GM19238 (cell line): Measurements from ENCODE around the gene SALL4.
"Not testable (repeated sequence)": the region's sequence is repeated elsewhere in the genome, so short reads cannot be mapped to it uniquely, and the experiment has no call there.

Source experiments
- DNase-seq: peaks from one replicate; pipeline ENCODE4 v3.0.0; 2011; ENCODE audit warnings: low spot score; ENCODE audit not compliant: insufficient read length

The SALL4 gene

DNA sequence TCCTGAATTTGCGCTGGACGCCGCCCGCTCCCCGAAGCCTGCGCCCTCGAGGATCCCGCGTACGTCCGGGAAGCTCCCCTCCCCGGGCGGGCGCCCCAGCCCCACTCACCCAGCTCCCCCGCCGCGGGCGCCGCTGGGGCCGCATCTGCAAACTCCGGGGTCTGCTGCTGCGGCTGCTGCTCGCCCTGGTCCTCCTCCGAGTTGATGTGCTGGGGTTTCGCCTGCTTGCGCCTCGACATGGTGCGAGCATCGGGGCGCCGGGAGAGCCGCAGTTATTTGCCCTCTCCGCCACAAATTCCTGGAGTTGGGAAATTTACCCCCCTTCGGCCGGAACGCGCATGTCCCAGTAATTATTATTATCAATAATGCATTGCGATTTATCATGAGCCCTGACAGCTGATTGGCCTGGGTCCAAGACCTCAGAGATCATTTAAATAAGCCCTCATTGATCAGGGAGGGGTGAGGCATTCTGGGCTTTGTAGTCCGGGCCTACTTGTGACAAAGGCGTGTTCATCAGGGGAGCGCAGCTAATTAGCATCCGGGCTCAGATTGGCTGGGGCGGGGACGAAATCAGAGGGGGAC is at the start of gene SALL4:
Gene SALL4, minus strand, starts transcription at position 352 of the 582 bp plus-strand sequence. Its CDS starts 113 bp downstream, at position 239.
- DNase-seq, result no peak

DNA sequence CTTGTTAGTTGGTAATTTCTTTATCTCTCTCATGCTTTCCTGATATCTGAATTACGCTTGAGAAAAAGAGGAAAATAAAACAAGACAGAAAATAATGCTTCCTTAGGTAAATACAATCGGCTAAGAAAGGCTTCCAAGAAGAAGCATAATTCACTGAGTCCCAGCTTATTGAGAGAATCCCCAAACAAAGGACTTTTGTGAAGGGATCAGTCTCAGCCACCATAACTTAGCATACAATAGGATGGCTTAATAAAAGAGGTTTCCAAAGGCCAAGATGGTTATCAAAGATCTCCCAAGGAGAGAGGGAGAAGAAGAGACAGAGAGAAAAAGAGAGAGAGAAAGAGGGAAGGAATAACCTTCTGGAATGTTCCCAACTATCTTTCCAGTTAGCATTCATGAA is 46.0 kb upstream of the SALL4 start:
- DNase-seq, result no peak

DNA sequence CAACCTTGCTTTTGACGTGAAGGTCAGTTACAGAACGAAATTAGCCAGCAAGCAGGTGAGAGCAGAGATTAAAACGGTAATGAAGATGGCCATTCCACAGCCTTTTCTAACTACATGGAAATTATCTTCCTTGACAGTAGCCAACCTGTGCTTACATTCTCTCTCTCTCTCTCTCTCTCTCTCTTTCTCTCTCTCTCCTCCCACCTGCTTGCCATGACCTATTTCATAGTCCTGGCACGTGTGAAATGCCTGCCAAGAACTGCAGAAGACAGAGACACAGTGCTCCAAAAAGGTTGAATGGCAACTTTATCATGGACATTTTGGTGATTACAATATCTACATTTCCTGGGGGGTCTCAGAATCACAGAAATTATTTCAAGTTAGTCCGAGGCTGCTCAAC is 38.5 kb upstream of the SALL4 start:
- DNase-seq, result no peak

DNA sequence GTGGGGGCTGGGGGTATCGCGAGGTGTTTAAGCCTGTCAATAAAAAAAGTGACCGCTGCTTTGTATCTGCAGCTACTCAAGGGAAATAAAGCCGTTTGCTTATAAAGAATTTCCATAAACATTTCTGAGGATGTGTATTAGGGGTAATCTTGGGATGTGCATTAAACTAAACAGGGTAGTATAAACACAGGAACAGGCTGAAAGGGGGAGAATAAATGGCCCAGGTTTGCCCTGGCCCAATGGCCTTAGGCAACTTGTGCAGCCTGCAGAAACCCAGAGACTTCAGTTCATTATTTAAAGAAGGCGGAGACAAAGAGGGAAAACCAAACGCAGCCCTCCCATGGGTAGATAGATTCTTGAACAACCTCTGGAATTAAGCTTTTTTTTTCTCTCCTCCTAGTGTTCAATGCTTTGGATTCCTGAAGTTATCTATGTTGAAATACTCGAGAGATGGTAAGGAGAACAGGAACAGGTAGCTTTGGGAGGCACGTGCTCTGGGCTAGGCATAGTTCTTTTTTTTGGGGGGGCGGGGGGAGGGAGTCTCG is 35.6 kb upstream of the SALL4 start:
- DNase-seq, result no peak

DNA sequence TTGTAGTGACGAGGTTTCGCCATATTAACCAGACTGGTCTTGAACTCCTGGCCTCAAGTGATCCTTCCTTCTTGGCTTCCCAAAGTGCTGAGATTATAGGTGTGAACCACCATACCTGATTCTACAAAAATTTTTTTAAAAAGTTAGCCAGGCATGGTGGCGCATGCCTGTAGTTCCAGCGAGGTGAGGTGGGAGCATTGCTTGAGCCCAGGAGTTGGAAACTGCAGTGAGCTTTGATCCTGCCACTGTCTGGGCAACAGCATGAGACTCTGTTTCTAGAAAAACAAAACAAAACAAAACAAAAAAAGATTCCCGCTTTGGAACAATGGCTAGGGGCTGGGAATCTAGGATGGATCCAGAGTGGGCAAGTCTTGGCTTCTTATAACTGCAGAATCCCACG is 35.1 kb upstream of the SALL4 start:
- no peak for DNase-seq

DNA sequence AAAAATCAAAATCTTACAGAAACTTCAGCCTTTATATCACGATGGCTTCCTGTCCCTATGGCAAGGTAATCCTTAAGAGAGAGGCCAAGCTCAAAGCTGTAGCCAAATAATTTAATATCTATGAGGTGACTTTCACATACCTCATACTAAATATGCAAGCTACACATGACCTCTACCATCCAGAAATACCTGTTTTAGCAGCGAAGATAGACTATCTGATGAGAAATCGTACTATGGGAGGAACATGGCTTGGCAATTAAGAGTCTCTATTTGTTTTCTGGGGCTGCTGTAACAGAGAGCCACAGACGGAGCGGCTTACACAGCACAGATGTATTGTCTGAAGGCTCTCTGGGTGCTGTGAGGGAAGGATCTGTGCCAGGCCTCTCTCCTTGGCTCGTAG is 31.0 kb upstream of the SALL4 start:
- no peak for DNase-seq

DNA sequence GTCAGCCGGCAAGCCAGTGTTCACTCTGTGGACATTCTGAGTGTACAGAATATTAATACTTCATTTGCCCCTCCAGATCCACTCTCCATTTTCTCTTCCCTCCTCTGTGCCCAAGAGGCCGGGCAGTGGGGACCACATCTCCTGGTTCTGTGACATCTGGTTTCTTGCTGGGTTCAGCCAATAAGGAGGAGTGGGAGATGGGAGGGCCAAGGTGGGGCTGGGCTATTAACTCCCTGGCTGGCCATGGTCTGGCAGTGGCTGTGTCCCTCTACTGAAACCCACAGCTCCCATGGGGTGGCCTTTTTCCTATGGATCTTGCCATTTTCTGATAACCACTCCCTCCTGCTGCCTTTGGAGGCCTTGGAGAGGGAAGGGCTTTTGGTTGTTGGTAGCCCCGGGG is 30.0 kb upstream of the SALL4 start:
- no peak for DNase-seq

DNA sequence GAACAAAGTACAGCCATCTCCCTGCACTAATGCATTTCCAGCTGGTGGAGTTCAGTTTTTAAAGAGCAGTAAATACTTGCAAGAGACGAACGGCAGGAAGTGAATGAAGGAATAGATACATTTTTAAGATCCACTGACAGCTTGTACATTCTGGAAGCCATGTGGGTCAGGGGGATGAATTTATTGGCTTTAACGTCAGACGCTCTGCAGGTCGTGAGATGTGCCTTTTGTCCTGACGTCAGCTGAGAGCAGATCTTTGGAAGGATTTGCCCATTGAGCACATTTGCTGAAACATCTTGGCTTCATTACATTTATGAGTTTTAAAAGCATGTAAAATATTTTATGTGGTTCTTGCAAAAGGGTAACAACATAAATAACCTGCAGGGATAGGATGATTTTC is 29.5 kb upstream of the SALL4 start:
- no peak for DNase-seq

DNA sequence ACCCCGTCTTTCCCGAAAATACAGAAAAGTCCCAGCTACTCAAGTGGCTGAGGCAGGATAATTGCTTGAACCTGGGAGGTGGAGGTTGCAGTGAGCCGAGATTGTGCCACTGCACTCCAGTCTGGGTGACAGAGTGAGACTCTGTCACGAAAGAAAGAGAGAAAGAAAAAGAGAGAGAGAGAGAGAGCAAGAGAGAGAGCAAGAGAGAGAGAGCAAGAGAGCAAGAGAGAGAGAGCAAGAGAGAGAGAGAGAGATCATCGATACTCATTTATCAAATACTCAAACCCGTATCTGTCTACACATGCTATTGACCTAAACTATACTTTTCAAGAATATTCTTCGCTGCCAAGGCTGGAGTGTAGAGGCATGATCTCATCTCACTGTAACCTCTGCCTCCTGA is 28.2 kb upstream of the SALL4 start:
- DNase-seq, result no peak

DNA sequence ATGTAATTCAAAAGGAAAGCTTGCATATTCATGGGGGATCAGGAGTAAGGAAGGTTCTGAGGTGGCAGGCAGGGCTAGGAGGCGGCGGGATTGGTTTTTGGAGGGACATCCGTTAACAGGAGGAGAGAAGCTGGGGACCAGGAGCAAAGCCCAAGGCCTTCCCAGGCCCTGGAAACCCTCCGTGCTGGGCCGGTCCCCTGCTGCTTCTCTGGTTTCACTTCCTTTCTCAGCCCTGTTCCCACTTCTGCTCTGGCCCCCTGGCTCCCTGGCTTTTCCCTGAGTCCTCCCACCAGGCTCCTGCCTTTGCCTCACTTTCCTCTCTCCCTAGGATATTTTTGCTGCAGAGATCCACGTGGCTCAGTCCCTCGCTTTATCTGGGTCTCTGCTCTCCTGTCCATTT is 26.4 kb upstream of the SALL4 start:
- DNase-seq, result no peak

DNA sequence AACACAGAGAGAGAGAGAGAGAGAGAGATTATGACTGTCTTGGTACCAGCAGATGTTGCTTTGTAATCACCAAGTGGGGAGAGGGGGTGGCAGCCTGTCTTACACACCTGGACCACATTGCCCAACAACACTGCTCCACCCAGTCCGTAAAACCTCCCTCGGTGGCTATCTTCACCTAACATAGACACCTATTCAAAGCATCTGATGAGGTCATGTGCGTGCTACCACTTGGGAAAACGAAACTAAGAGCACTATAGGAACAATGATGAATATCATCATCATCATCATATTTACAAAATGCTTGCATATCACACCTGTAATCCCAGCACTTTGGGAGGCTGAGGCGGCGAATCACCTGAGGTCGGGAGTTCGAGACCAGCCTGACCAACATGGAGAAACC is 24.1 kb upstream of the SALL4 start:
- no peak for DNase-seq

DNA sequence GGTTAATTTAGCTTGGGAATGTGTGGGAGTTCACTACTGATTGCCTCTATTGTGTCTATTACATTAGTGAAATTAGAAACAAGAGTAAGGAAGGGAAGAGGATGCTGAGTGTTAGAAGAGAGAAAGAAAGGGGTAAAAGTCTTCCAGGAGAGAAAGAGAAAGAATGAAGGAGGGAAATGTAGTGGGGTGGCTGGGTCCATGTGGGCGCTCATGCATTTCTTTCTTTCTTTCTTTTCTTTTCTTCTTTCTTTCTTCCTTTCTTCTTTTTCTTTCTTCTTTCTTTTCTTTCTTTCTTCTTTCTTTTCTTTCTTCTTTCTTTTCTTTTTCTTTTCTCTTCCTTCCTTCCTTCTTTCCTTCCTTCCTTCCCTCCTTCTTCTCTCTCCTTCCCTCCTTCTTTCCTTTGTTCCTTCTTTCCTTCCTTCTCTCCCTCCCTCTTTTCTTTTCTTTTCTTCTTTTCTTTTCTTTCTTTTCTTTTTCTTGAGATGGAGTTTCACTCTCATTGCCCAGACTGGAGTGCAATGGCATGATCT is 16.2 kb upstream of the SALL4 start:
- DNase-seq, result no peak

DNA sequence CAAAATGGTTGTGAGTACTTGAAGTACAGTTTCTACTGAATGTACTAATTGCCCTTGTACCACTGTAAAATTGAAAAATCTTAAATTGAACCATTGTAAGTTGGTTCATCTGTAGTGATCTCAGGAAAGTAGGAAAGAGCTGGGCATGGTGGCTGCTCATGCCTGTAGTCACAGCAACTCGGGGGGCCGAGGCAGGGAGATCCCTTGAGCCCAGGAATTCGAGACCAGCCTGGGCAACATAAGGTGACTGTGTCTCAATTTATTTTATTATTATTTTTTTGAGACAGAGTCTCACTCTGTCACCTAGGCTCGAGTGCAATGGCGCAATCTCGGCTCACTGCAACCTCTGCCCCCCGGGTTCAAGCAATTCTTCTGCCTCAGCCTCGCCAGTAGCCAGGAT is 14.5 kb upstream of the SALL4 start:
- DNase-seq, result not testable (repeated sequence)

DNA sequence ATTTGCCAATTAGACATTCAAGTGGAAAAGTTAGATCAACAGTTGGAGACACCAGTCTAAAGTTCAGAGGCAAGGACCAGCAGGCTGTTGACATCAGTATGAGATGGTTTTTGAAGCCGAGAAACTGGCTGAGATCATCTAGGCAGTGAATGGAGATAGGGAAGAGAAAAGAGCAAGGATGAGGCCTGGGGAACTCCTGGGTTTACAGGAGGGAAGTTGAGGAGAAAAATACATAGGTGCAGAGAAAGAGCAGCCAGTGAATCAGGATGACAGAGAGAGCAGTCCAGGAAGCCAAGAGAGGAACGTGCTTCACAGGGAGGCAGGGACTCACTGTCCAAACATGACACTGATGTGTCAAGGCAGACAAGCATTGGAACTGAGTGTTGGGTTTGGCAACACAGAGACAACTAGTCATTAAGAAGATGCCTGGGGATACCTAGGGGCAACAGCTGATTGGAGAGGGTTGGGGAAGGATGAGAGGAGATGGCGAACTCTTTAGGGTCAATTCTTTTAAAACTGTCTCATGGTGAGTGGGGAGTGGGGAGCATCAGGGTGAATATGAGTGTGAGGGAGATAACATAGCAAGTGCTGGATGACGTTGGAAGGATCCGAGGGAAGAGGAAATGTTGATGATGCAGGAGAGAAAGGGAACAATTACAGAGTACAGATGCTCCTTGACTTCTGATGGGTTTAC is 13.2 kb upstream of the SALL4 start:
- no peak for DNase-seq

DNA sequence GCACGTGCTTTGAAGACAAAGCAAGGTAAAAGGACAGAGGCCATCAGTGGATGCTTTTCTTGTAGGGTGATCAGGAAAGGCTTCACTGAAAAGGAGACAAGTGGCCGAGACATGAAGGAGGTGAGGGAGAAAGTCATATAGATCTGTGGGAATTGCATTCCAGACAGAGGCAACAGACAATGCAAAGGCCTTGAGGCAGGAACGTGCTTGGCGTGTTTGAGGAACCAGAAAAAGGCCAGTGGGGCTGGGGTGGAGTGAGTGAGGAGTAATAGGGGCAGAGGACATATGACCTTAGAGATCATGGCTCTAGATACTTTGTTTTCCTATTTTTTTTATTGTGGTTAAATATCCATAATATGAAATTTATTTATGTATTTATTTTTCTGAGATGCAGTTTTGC is 10.5 kb upstream of the SALL4 start:
- DNase-seq, result no peak

DNA sequence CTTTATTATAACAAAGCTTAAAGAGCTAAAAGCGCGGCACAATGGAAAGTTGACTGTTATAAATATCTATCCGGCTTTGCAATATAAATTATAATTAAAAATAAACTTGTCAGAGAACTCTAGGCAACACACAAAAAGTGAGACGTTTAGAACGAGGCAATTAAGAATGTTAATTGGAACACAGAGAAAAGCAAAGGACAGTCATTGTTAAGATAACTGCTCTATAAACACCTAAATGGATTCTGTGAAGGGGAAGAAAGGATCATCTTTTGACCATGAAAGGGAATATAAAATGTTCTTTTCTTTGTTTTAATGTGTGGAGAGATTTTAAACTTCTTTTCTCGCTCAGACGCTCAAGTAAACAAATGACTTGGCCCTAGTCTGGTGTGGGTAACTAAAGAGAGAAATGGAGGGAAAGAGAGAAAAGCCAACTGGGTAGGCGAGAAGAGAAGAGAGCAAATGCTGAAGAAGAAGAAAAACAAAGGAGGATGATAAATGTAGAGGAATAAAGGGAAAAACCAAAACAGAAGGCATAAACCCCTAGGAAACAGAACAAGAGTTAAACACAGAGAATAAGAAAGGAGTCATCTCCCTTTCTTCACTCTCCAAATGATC is 9.3 kb upstream of the SALL4 start:
- no peak for DNase-seq

DNA sequence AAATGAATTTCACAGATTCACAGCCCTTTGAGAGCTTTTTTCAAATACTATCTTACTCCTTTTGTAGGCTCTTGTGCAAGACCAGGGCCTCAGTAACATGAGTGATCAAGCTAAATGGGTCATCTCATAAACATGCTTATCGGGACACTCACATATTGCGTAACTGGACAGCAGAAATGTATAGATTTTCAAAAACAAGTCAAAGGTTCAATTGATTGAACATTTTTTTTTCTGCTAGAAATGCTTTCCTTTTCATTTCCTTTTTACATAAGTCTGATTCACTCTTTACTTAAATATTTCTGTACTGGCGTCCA is 8.7 kb upstream of the SALL4 start:
- no peak for DNase-seq

DNA sequence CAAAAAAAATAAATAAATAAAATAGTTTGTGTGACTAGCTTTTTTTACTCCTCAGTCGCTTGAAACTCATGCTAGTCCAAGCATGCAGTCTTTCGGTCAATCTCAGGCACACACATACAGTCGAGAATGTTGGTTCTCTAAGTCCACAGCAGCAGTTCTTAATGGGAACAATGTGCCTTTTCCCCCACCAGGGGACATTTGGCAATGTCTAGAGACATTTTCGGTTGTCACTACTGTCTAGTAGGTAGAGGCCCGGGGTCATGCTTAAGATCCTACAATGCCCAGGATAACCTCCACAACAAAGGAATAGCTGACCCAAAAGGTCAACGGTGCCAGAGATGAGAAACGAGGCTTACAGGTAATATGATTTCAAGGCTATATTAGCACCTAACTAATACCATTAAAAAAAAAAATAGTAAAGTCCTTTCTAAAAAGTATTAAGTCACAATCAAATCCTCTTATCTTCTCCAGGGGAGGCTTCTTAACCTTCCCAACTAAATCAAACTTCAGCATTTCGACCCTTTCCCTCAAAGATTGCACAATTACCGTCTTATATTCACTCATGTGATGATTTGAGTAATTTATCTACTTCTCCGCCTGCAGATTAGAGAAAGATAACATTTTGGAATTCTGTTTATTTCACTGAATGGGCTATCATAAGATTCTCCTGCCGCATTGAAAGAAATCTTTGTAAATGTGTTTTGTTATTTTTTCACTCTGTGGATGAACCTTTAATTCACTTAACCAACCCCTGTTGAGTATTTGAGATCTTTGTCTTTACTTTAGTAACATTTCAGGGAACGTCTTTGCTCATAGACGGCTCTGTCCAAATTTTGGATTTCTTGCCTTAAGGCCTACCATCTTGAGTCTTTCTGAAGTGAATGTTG is 8.1 kb upstream of the SALL4 start:
- DNase-seq, result no peak

DNA sequence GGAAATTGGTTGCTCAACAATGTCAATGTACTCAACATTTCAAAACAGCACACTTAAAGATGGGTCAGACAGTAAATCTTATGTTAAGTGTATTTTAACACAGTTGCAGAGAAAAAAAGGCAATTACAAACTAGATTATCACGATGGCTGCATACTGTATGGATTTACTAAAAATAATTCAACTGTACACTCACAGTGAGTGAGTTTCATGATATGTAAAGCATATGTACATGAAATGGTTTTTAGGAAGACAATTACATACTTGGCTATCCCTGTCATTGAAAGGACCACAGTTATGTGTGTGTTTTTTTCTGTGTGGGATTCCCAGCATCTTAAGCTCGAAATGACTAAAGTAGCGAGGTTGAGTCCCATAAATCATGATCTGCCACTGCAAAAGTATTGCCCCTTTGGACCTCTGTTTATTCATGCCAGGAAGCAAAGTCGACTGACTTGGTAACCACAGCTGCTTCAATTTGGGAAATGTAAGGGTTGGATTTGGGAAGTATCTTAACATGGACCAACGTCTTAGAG is 5.5 kb upstream of the SALL4 start:
- DNase-seq, result no peak

DNA sequence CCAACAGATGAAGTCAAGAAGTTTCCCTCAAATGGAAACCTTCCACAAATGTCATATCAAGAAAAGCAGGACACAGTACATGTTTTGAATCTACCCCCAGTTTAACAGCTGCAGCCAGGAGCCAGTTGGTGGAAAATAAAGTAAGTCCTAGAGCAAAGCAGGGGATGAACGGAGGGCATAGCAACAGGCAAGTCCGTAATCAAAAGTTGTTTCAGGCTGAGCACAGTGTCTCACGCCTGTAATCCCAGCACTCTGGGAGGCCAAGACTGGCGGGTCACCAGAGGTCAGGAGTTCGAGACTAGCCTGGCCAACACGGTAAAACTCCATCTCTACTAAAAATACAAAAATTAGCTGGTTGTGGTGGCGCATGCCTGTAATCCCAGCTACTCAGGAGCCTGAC is 2.4 kb upstream of the SALL4 start:
- DNase-seq, result no peak

DNA sequence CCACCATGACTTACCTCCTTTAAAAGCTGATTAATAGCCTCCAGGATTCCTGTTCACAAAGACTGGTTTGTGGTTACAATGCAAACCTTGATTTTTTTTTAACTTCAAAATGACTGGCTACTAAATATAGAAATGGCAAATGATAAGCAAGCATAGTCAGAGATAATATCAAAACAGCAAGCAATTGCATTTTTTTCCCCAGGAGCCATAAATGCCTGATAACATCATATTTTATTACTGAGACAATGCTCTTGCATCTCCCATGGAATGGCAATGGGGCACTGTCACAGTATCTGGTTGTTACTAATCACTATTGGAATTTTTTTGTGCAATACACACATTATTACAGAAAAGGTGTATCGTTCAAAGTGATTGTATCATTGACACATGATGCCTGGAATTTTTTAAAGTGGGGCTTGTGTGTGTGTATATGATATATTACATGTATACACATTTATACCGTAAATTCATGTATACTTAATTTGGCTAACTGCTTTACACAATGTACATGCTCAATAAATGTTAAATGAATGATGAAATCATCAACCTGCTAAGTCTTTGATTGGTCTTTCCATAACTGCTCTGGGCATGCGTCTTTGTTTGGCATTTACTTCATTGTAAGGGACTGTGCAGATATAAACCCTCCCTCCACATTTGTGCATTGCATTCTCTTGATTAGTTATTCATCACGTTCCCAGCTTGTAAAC is 980 bp upstream of the SALL4 start:
- no peak for DNase-seq
